Measurements from ENCODE around the gene ZNHIT6. TPM values are rescaled to one million over a fixed set of nuclear protein-coding genes. Genes with fewer than 3 reads are reported as not detected.

The ZNHIT6 gene
- total and polyA plus RNA-seq, 10 of the 15 experiments (the other 5 are each of a cell fraction or from before 2014, with no cell fraction given) = 12.8 to 32.0 (median 18.8) TPM

GRCh38 chr1:85652327-85652726 is 55.9 kb downstream of the ZNHIT6 start:
- Histone ChIP-seq H3K4me1 (ENCODE audit: control insufficient read depth, insufficient read depth, low read length) (no peaks in the 10 kb centered on the region), H3K27ac (ENCODE audit: control insufficient read depth, insufficient read depth) (no peak overlapping the region), H2AFZ (ENCODE audit: control insufficient read depth, low read depth, low read length) (no peak overlapping the region), H3K4me3 (no peak overlapping the region), H3K4me2 (ENCODE audit: control insufficient read depth, insufficient read depth) (no peak overlapping the region), H4K20me1 (ENCODE audit: control insufficient read depth, insufficient read depth) (no peaks in the 10 kb centered on the region), H3K9me3 (replicated peaks; ENCODE audit: control insufficient read depth, insufficient read depth, low read length) (no peaks in the 10 kb centered on the region; the same call in 1 of the 3 replicates), H3K9ac (ENCODE audit: control insufficient read depth, insufficient read depth, low read length) (no peak overlapping the region), H3K27me3 (replicated peaks in 1 of 2; ENCODE audit: control insufficient read depth in 2 of 2, insufficient read depth in 2 of 2, low read length in 1 of 2) (no peaks in the 10 kb centered on the region), H3K36me3 (ENCODE audit: control insufficient read depth in 2 of 2, insufficient read depth in 2 of 2, low read length in 1 of 2) (peaks cover 6 to 9% of the 10 kb centered on the region in 2 experiments), H3K79me2 (ENCODE audit: control insufficient read depth, insufficient read depth, low read length) (no peaks in the 10 kb centered on the region)
- intact Hi-C loops (cut with micrococcal nuclease; ENCODE audit: unreplicated experiment) = no loop called here
- 99% methylated on average over 3 of the region's 3 CpGs for WGBS (ENCODE audit: insufficient coverage, insufficient replicate concordance, low lambda C conversion rate, missing lambda C conversion rate)
- DNase-seq (ENCODE audit: low read depth, low spot score) = no peak
- no peak for FAIRE-seq
- no TSS peak for BruUV-seq (replicated peaks)
- TF ChIP-seq, protein P1, sequence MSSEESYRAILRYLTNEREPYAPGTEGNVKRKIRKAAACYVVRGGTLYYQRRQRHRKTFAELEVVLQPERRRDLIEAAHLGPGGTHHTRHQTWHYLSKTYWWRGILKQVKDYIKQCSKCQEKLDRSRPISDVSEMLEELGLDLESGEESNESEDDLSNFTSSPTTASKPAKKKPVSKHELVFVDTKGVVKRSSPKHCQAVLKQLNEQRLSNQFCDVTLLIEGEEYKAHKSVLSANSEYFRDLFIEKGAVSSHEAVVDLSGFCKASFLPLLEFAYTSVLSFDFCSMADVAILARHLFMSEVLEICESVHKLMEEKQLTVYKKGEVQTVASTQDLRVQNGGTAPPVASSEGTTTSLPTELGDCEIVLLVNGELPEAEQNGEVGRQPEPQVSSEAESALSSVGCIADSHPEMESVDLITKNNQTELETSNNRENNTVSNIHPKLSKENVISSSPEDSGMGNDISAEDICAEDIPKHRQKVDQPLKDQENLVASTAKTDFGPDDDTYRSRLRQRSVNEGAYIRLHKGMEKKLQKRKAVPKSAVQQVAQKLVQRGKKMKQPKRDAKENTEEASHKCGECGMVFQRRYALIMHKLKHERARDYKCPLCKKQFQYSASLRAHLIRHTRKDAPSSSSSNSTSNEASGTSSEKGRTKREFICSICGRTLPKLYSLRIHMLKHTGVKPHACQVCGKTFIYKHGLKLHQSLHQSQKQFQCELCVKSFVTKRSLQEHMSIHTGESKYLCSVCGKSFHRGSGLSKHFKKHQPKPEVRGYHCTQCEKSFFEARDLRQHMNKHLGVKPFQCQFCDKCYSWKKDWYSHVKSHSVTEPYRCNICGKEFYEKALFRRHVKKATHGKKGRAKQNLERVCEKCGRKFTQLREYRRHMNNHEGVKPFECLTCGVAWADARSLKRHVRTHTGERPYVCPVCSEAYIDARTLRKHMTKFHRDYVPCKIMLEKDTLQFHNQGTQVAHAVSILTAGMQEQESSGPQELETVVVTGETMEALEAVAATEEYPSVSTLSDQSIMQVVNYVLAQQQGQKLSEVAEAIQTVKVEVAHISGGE (CRISPR knock-in tag; IDR thresholded peaks at IDR 0.05) = no peak
- TF ChIP-seq NKRF (conservative IDR thresholded peaks at IDR 0.05) = no peak
- TF ChIP-seq, protein P2, sequence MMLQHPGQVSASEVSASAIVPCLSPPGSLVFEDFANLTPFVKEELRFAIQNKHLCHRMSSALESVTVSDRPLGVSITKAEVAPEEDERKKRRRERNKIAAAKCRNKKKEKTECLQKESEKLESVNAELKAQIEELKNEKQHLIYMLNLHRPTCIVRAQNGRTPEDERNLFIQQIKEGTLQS (IDR thresholded peaks at IDR 0.05; ENCODE audit: borderline replicate concordance, extremely low read depth, low read depth, low read length) = no peak
- ChIA-PET CTCF (no interaction called here), RAD21 (ENCODE audit: unreplicated experiment) (no interaction called here), SMC1A (ENCODE audit: uncharacterized antibody, unreplicated experiment) (no interaction called here), POLR2A (no interaction called here)
- in situ Hi-C loops (cut with MboI) = no loop called here
- no peak for ATAC-seq

Measured in GM12878 (cell line).